ENCODE data around the gene ENO2.
"Not testable (repeated sequence)": the region's sequence is repeated elsewhere in the genome, so short reads cannot be mapped to it uniquely, and the experiment has no call there.

ENO2 gene

DNA sequence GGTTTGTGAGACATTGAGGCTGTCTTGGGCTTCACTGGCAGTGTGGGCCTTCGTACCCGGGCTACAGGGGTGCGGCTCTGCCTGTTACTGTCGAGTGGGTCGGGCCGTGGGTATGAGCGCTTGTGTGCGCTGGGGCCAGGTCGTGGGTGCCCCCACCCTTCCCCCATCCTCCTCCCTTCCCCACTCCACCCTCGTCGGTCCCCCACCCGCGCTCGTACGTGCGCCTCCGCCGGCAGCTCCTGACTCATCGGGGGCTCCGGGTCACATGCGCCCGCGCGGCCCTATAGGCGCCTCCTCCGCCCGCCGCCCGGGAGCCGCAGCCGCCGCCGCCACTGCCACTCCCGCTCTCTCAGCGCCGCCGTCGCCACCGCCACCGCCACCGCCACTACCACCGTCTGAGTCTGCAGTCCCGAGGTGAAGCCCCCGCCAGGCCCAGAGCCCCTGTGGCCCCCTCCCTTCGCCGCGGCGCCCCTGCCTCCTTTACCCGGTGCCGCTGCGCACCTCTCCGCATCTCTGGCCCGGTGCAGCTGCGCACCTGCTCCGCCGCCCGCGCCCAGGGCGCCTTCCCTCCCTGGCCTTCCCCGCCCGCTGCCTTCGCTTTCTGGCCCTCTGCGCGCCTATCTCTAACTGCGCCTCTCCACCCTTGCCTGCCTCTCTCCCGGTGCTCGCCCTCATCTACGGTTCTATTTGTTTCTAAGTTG is at the start of gene ENO2:
Gene ENO2 (plus strand): TSS at position 335 of the 701 bp plus-strand sequence. CDS start 1,253 bp downstream, outside the sequence.
- DNase-seq = no peak

GRCh38 chr12:6865307-6865706 is 49.1 kb upstream of the ENO2 start:
- DNase-seq = not testable (repeated sequence)

DNA sequence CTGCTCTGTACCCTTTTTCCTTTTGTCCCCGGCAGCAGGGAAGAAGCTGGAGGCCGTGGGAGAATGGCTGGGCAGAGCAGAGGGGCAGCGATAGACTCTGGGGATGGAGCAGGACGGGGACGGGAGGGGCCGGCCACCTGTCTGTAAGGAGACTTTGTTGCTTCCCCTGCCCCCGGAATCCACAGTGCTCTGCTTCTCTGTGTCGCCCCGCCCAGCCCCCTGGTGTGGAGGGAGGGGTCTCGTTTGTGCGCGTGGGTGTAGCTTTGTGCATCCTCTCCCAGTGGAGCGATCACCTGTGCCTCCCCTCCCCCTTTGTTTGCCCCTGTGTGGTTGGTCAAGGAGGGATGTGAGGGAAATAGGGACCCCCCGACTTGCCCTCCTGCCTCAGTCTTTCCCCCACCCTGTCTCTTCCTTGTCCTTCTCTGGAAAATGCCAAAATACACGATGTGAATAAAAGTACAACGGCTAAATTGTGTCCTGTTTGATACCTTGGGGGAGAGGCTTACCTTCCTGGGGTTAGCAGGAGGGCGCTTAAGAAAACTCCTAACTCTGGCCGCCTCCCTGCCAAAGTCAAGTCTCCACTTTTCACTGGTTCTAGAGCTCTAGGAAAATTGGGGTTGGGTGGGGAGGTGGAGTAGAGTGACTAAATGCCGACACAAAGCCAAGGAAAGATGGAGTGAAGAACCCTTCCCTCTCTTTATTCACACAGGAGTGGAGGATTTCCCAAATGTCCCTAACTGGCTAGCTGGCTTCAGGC is 48.0 kb upstream of the ENO2 start:
- no peak for DNase-seq

GRCh38 chr12:6866920-6867412 is 47.4 kb upstream of the ENO2 start:
- no peak for DNase-seq

- peak; percentile 67 for DNase-seq
Observed at GRCh38 chr12:6867413-6868210, 46.8 kb upstream of the ENO2 start, which contains the start of gene TPI1. TSS of gene TPI1 (plus strand) at chr12:6867531. CDS start at chr12:6867567, 36 bp downstream.

GRCh38 chr12:6868211-6869048 is 46.0 kb upstream of the ENO2 start:
- DNase-seq = no peak

- DNase-seq = no peak
Observed at GRCh38 chr12:6869049-6870021, 45.0 kb upstream of the ENO2 start.

DNA sequence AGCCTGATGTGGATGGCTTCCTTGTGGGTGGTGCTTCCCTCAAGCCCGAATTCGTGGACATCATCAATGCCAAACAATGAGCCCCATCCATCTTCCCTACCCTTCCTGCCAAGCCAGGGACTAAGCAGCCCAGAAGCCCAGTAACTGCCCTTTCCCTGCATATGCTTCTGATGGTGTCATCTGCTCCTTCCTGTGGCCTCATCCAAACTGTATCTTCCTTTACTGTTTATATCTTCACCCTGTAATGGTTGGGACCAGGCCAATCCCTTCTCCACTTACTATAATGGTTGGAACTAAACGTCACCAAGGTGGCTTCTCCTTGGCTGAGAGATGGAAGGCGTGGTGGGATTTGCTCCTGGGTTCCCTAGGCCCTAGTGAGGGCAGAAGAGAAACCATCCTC is 44.1 kb upstream of the ENO2 start:
- DNase-seq = not testable (repeated sequence)

DNA sequence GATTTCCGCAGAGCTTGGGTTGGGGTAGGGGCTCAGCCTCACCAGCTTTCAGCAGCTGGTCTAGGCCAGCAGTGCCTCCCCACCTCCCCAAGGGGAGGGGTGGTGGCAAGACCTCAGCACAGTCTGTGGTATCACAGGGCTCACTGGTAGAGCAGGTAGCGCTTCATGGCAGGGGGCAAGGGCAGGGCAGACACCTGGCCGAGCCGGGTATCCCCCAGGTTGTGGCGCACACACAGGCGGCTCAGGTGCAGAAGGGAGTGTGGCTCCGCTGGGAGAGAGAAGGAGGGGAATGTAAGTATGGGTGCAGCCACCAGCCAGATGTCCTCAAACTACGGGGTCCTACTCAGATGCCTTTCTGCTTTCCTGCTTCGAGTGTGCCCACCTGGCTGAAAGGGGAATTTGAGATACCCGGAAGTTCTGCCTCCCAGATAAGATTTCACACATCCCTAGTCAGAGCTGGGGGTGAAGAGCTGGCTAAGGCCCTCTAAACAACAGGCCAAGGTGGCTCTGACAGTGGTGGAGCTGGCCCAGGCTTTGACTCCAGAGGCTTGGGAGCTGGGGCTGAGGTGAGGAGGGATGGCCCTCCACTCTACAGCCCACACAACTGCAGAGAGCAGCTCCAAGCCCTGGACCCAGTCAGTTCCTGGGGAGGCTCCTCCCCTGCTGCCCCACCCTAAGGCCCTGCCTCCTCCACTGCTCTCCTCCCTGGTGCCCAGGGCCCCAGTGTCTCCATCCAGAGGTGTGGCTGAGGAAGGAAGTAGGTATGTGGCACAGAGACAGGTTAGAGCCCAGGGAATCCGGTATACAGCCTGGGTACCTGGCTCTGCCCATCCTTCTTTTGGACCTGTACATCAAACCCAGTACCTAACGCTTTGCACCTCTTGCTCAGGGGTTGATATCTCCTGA is 43.1 kb upstream of the ENO2 start:
- DNase-seq = no peak

DNA sequence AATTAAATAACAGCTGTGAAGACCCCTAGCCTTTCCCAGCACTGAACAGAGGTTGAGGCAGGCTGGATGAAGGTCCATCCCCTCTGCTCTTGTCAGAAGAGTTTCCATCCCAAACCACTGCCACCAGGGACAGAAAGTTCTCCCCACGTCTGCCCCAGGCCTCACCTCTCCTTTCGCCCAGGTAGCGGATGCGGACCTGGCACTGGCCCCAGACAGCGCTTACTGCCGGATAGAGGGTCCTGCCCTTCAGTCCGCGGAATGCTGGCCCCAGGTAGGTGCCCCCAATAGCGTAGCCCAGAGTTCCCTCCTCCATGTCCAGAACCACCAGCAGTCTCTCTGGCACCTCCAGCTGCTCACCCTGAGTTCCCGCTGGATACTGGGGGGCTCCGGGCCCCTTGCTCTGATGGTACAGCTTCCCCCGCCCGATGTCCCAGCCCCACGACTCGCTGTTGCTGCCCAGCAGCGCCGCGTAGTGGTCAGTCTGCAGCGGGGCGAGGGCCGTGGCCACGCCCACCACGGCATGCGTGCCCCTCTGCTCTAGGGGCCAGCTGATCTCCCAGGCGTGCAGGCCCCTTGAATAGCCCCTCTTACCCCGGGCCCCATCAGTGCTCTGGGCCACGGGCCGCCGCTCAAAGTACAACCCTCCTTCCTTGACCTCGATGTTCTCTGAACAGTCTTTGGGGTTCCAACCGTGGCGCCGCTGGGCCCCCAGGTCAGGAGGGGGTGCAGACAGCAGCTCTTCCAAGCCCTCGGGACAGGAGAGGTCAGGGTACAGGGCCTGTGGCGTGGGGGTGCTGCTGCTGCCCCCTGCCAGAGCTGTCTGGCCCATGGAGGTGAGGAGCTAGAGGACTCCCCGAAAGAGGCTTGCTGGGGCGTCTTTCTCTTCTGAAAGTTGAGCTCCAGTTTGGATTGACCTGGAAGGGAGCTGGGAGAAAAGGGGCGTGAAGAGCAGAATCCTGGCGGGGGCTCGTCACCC is 42.0 kb upstream of the ENO2 start:
- peak; percentile 52 for DNase-seq

DNA sequence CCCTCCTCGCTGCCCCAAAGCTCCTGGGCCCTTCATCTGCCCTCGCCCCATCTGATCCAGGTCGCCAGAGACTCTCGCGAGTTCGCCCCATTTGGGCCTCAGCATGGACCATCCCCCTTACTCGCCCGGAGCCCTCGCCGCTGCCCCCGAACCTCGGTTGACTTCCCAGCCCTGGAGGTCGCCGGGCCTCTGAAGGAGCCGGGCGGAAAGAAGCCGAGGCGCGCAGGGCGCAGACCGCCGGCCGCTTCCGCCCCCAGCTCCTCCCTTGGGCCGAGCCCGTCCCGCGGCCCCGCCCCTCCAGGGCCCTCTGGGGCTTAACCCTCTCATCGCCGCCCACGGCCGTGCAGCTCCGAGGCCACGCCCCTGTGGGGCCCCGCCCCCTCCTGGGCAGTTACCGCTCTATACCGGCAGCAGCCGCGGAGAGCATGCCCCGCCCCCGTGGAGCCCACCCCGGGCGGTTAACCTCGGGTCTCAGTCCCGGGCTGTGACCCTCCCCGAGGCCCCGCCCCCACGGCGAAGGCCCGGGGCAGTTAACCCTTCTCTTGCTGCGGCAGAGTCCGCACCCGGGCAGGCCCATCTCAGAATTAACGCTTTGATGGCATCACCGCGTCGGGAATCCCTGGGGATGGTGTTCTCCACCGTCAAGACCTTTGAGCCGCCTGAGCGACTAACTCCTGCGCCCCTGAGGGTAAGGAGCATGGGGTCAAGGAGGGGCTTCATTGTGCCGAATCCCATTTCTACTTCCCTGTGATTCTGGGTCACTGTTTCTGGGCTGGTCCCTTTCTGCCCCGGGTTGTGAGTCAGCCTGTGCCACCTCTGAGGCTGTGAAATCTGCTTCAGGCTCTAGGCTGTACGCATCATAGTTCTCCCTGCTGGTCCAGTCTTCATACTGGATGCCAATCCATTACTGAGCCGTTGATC is 41.0 kb upstream of the ENO2 start, which contains the start of gene SPSB2:
Gene SPSB2 (minus strand): TSS at position 210 of the 921 bp plus-strand sequence. CDS start 402 bp downstream, outside the sequence.
- DNase-seq = peak; percentile 97

- not testable (repeated sequence) for DNase-seq
Observed at GRCh38 chr12:6874015-6874368, 40.4 kb upstream of the ENO2 start.

GRCh38 chr12:6879824-6880223 is 34.6 kb upstream of the ENO2 start:
- not testable (repeated sequence) for DNase-seq

GRCh38 chr12:6883252-6883651 is 31.1 kb upstream of the ENO2 start:
- no peak for DNase-seq

GRCh38 chr12:6883683-6884082 is 30.7 kb upstream of the ENO2 start:
- DNase-seq = no peak

DNA sequence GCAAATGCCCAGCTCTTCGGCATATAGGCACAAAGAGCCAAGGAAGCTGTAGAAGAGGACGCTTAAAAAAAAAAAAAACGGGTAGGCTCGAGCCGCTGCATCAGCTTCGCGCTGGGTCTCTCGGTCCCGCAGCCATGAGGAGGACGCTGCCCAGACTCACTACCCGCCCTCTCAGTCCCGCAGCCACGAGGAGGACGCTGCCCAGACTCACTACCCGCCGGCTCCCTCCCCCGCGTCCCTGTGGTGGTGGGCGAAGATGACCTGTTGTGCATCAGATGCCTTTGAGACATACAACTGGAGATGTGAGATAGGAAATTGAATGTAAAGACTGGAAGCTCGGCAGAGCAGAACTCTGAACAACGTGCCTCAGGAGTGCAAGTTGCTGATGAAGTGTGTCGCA is 29.8 kb upstream of the ENO2 start:
- DNase-seq = no peak
